ENCODE data around the gene SHROOM4.

SHROOM4 gene

GRCh38 chrX:50858548-50858947, 44.6 kb upstream of the SHROOM4 start:
- no peak for DNase-seq
- Histone ChIP-seq H3K27me3 (replicated peaks; ENCODE audit: insufficient read depth, low read length) (no peaks in the 10 kb centered on the region), H3K4me1 (ENCODE audit: low read length) (no peaks in the 10 kb centered on the region), H3F3A (ENCODE audit: insufficient read depth, low read length) (no peaks in the 10 kb centered on the region), H3K4me2 (ENCODE audit: low read depth, low read length) (no peak overlapping the region), H3K79me2 (ENCODE audit: low read length) (no peaks in the 10 kb centered on the region), H4K20me1 (ENCODE audit: insufficient read depth, low read length) (no peaks in the 10 kb centered on the region), H3K27ac (ENCODE audit: low read length) (no peak overlapping the region), H3K9me2 (replicated peaks; ENCODE audit: insufficient read depth, low read length) (no peaks in the 10 kb centered on the region), H3K9ac (ENCODE audit: low read length) (no peak overlapping the region), H3K9me3 (replicated peaks; ENCODE audit: insufficient read depth, low read length) (no peaks in the 10 kb centered on the region), H3K36me3 (replicated peaks; ENCODE audit: insufficient read depth, low read length) (no peaks in the 10 kb centered on the region), H2AFZ (ENCODE audit: low read length) (no peak overlapping the region), H3K4me3 (ENCODE audit: low read length) (no peak overlapping the region)
- TF ChIP-seq EZH2 (optimal IDR thresholded peaks at IDR 0.05; ENCODE audit: low read depth, low read length): no peak
- TF ChIP-seq CTCF (IDR thresholded peaks at IDR 0.05; ENCODE audit: low read length): no peak
- no peak for TF ChIP-seq EZH2phosphoT487 (IDR thresholded peaks at IDR 0.05; ENCODE audit: low read length)

GRCh38 chrX:50853399-50853798, 39.4 kb upstream of the SHROOM4 start:
- no peak for TF ChIP-seq EZH2phosphoT487 (IDR thresholded peaks at IDR 0.05; ENCODE audit: low read length)
- no peak for TF ChIP-seq CTCF (IDR thresholded peaks at IDR 0.05; ENCODE audit: low read length)
- TF ChIP-seq EZH2 (optimal IDR thresholded peaks at IDR 0.05; ENCODE audit: low read depth, low read length): no peak

GRCh38 chrX:50852524-50852923, 38.5 kb upstream of the SHROOM4 start:
- Histone ChIP-seq H3K27me3 (replicated peaks; ENCODE audit: insufficient read depth, low read length) (no peaks in the 10 kb centered on the region), H3F3A (ENCODE audit: insufficient read depth, low read length) (no peaks in the 10 kb centered on the region), H2AFZ (ENCODE audit: low read length) (no peak overlapping the region), H3K9ac (ENCODE audit: low read length) (no peak overlapping the region), H3K4me3 (ENCODE audit: low read length) (no peak overlapping the region), H4K20me1 (ENCODE audit: insufficient read depth, low read length) (no peaks in the 10 kb centered on the region), H3K79me2 (ENCODE audit: low read length) (no peaks in the 10 kb centered on the region), H3K9me3 (replicated peaks; ENCODE audit: insufficient read depth, low read length) (no peaks in the 10 kb centered on the region), H3K9me2 (replicated peaks; ENCODE audit: insufficient read depth, low read length) (no peaks in the 10 kb centered on the region), H3K4me2 (ENCODE audit: low read depth, low read length) (no peak overlapping the region), H3K4me1 (ENCODE audit: low read length) (no peaks in the 10 kb centered on the region), H3K36me3 (replicated peaks; ENCODE audit: insufficient read depth, low read length) (no peaks in the 10 kb centered on the region), H3K27ac (ENCODE audit: low read length) (no peak overlapping the region)
- no peak for TF ChIP-seq EZH2phosphoT487 (IDR thresholded peaks at IDR 0.05; ENCODE audit: low read length)
- no peak for TF ChIP-seq CTCF (IDR thresholded peaks at IDR 0.05; ENCODE audit: low read length)
- TF ChIP-seq EZH2 (optimal IDR thresholded peaks at IDR 0.05; ENCODE audit: low read depth, low read length): no peak
- no peak for DNase-seq

More at GRCh38 chrX:50853399-50853798, 39.4 kb upstream of the SHROOM4 start:
- Histone ChIP-seq H2AFZ (ENCODE audit: low read length) (no peak overlapping the region), H3K36me3 (replicated peaks; ENCODE audit: insufficient read depth, low read length) (no peaks in the 10 kb centered on the region), H3K27ac (ENCODE audit: low read length) (no peak overlapping the region), H3K9me2 (replicated peaks; ENCODE audit: insufficient read depth, low read length) (no peaks in the 10 kb centered on the region), H3F3A (ENCODE audit: insufficient read depth, low read length) (no peaks in the 10 kb centered on the region), H3K4me2 (ENCODE audit: low read depth, low read length) (no peak overlapping the region), H3K9ac (ENCODE audit: low read length) (no peak overlapping the region), H3K27me3 (replicated peaks; ENCODE audit: insufficient read depth, low read length) (no peaks in the 10 kb centered on the region), H3K4me1 (ENCODE audit: low read length) (no peaks in the 10 kb centered on the region), H3K4me3 (ENCODE audit: low read length) (no peak overlapping the region), H4K20me1 (ENCODE audit: insufficient read depth, low read length) (no peaks in the 10 kb centered on the region), H3K79me2 (ENCODE audit: low read length) (no peaks in the 10 kb centered on the region), H3K9me3 (replicated peaks; ENCODE audit: insufficient read depth, low read length) (no peaks in the 10 kb centered on the region)
- no peak for DNase-seq

Data from MM.1S (cell line).